GM19395 (cell line): ENCODE measurements around the gene PTPRO.

Source experiments
- ATAC-seq: cut with Tn5 transposase; IDR thresholded peaks from one replicate; pipeline ENCODE4 v1.9.1; 2021; ENCODE audit warnings: mild to moderate bottlenecking, moderate library complexity; ENCODE audit not compliant: unreplicated experiment

PTPRO gene

GRCh38 chr12:15550793-15551192 is 228.5 kb downstream of the PTPRO start:
- no peak for ATAC-seq

- no peak for ATAC-seq
These were observed 233.1 kb downstream of the PTPRO start for GRCh38 chr12:15555446-15555845.

GRCh38 chr12:15556411-15557102 is 234.2 kb downstream of the PTPRO start:
- no peak for ATAC-seq

GRCh38 chr12:15558915-15559528 is 236.7 kb downstream of the PTPRO start:
- no peak for ATAC-seq

- ATAC-seq = no peak
These were observed 239.1 kb downstream of the PTPRO start for GRCh38 chr12:15561396-15561795.

GRCh38 chr12:15562263-15562662 is 240.0 kb downstream of the PTPRO start:
- ATAC-seq = no peak

GRCh38 chr12:15563663-15564062 is 241.4 kb downstream of the PTPRO start:
- peak; percentile 81 for ATAC-seq

- no peak for ATAC-seq
These were observed 252.0 kb downstream of the PTPRO start for GRCh38 chr12:15574353-15574752.

GRCh38 chr12:15575671-15576541 is 253.6 kb downstream of the PTPRO start:
- no peak for ATAC-seq

GRCh38 chr12:15580431-15580830 is 258.1 kb downstream of the PTPRO start:
- no peak for ATAC-seq

GRCh38 chr12:15581006-15581405 is 258.7 kb downstream of the PTPRO start:
- ATAC-seq = no peak

- no peak for ATAC-seq
These were observed 261.5 kb downstream of the PTPRO start for GRCh38 chr12:15583804-15584203.

GRCh38 chr12:15584366-15585041 is 262.2 kb downstream of the PTPRO start:
- ATAC-seq = peak; percentile 54

GRCh38 chr12:15589328-15590032 is 267.2 kb downstream of the PTPRO start:
- no peak for ATAC-seq

GRCh38 chr12:15590180-15590826 is 268.0 kb downstream of the PTPRO start:
- peak; percentile 98 for ATAC-seq

GRCh38 chr12:15591811-15592210 is 269.5 kb downstream of the PTPRO start:
- ATAC-seq = no peak

- ATAC-seq = no peak
These were observed 270.6 kb downstream of the PTPRO start for GRCh38 chr12:15592934-15593333.

GRCh38 chr12:15596174-15596573 is 273.9 kb downstream of the PTPRO start:
- no peak for ATAC-seq

- no peak for ATAC-seq
These were observed 275.0 kb downstream of the PTPRO start for GRCh38 chr12:15597125-15597830.
